B cell (primary cell): ENCODE data around the gene CLCA1.

Experiments
- EZH2 ChIP-seq: IDR thresholded peaks from 2 replicates; pipeline ENCODE4 v1.6.1; 2012; ENCODE audit warnings: borderline replicate concordance, low read depth, mild to moderate bottlenecking, moderate library complexity, low read length; ENCODE audit not compliant: insufficient read depth, poor library complexity, severe bottlenecking
- TF ChIP-seq, protein P1 (sequence below): fragments of 200-600 bp; IDR thresholded peaks from one replicate; pipeline ENCODE4 v1.8.0; 2022; ENCODE audit warnings: antibody characterized with exemption, mild to moderate bottlenecking

DNA sequence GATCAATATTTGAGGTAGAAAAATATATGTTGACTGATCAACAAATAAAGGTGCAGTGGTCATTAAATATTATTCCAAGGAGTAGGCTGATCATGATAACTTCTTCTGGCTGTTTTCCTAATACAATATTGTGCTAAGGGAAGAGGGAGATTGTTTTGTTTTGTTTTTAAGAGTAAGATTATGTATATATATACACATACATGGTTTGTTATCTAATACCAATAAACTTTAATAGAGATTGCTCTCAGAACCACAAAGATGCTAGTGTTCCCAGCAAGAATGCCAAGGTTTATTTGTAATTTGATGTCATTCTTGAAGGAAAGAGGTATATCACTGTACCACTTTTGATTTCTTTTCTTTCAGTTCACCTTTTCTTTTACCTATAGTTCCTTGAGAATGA is 34.7 kb upstream of the CLCA1 start:
- TF ChIP-seq, protein P1, sequence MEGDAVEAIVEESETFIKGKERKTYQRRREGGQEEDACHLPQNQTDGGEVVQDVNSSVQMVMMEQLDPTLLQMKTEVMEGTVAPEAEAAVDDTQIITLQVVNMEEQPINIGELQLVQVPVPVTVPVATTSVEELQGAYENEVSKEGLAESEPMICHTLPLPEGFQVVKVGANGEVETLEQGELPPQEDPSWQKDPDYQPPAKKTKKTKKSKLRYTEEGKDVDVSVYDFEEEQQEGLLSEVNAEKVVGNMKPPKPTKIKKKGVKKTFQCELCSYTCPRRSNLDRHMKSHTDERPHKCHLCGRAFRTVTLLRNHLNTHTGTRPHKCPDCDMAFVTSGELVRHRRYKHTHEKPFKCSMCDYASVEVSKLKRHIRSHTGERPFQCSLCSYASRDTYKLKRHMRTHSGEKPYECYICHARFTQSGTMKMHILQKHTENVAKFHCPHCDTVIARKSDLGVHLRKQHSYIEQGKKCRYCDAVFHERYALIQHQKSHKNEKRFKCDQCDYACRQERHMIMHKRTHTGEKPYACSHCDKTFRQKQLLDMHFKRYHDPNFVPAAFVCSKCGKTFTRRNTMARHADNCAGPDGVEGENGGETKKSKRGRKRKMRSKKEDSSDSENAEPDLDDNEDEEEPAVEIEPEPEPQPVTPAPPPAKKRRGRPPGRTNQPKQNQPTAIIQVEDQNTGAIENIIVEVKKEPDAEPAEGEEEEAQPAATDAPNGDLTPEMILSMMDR, result no peak
- no peak for TF ChIP-seq EZH2
